Measurements from ENCODE around the gene C16orf96. TPM values are rescaled to one million over a fixed set of nuclear protein-coding genes. Genes with fewer than 3 reads are reported as not detected.

Gene C16orf96
- total RNA-seq, 2 experiments from 2014 or later: 0.16 to 0.32 TPM

- intact Hi-C loops (cut with micrococcal nuclease): no loop called here
- POLR2A ChIA-PET: interaction anchor here (0.5 to 1.0 kb wide), 3 partner anchors 8 to 80 kb away, joined by 3 read pairs; partner anchors contain the start of gene NUDT16L1
Measured at GRCh38 chr16:4612977-4613635, 57.0 kb downstream of the C16orf96 start.

DNA sequence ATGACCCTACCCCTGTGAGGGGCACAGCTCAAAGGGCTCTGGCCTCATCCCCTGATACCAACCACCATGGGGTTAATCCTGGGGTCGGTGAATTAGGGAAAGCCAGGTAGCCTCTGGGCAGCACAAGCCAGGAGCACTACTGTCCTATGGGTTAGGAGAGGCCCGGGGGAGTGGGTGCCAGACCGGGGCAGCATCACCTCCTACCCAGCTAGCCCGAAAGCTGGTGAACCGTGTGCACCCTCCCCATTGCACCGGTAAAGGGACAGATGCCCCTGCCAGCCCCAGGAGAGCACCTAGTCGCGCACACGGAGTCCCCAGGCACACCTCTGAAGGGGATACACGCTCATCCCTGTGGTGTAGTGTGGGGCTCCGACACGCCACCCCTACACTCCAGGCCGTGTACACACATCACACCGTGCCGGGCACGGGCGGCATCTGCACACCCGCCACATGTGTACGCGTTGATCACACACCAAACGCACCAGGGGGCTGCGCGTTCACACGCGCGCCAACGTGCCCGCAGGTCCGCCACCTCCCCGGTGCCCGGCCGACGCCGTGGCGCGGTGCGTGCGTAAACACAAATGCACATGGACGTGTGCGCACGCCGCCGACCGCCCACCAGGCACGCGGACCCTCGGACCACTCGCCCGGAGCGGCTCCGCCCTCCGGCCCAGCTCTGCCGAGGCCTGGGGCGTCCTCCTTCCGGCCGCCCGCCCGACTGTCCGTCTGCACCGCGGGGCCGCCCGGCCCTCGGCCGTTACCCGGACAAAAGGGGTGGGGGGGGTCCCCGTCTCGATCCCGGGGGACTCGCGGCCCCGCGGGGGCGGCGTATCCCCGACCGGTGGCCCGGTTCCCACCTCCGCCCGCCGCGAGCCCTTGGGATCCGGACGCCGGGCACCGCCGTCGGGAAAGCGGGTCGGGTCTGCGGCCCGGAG lies 57.8 kb downstream of the C16orf96 start:
- H3K27me3 Mint-ChIP-seq: no peaks in the 10 kb centered on the region
- DNase-seq (peak; percentile 51), ATAC-seq (no peak)
- intact Hi-C loops (cut with micrococcal nuclease): no loop called here
- ChIA-PET CTCF (interaction anchor here (1.0 to 3.1 kb wide), 2 partner anchors 10 to 56 kb away, joined by 3 to 16 read pairs; partner anchors contain the start of gene MGRN1), POLR2A (interaction anchor here (0.5 kb wide), 1 partner anchor 9 kb away, joined by 3 read pairs; no protein-coding TSS in a partner anchor)
- H3K4me3 Mint-ChIP-seq: peak overlapping the region; percentile 77
- no peaks in the 10 kb centered on the region for H3K9me3 Mint-ChIP-seq
- H3K36me3 Mint-ChIP-seq (ENCODE audit: low read depth): no peaks in the 10 kb centered on the region
- H3K4me1 Mint-ChIP-seq (ENCODE audit: low read depth): peaks cover 31% of the 10 kb centered on the region
- peak overlapping the region; percentile 74 for H3K27ac Mint-ChIP-seq
- no peak for TF ChIP-seq CTCF (IDR thresholded peaks at IDR 0.05)

More at GRCh38 chr16:4612977-4613635, 57.0 kb downstream of the C16orf96 start:
- Mint-ChIP-seq H3K27ac (no peak overlapping the region), H3K9me3 (no peaks in the 10 kb centered on the region), H3K4me1 (ENCODE audit: low read depth) (peaks cover 25% of the 10 kb centered on the region), H3K27me3 (no peaks in the 10 kb centered on the region), H3K36me3 (ENCODE audit: low read depth) (no peaks in the 10 kb centered on the region), H3K4me3 (peak overlapping the region; percentile 77)
- ATAC-seq: no peak
- TF ChIP-seq CTCF (IDR thresholded peaks at IDR 0.05): no peak
- CTCF ChIA-PET: interaction anchor here (1.0 to 3.1 kb wide), 2 partner anchors 11 to 57 kb away, joined by 3 to 16 read pairs; partner anchors contain the start of gene MGRN1
- DNase-seq: no peak

GRCh38 chr16:4614571-4615383 lies 58.6 kb downstream of the C16orf96 start, which contains the start of gene UBALD1:
Gene UBALD1, minus strand, starts transcription at chr16:4614888. Its CDS starts 91 bp downstream, at chr16:4614797.
- intact Hi-C loops (cut with micrococcal nuclease): no loop called here
- no peaks in the 10 kb centered on the region for H3K9me3 Mint-ChIP-seq
- H3K4me1 Mint-ChIP-seq (ENCODE audit: low read depth): peaks cover 34% of the 10 kb centered on the region
- H3K36me3 Mint-ChIP-seq (ENCODE audit: low read depth): no peaks in the 10 kb centered on the region
- peak within 1 kb of the TSS; percentile 82 for H3K4me3 Mint-ChIP-seq
- H3K27ac Mint-ChIP-seq: peak within 1 kb of the TSS; percentile 95
- TF ChIP-seq CTCF (IDR thresholded peaks at IDR 0.05): no peak
- no peaks in the 10 kb centered on the region for H3K27me3 Mint-ChIP-seq
- ChIA-PET POLR2A (interaction anchor here (1.2 to 2.5 kb wide), 3 partner anchors 11 to 289 kb away, joined by 3 to 16 read pairs (median 4); partner anchors contain the start of gene MGRN1), CTCF (interaction anchor here (1.6 to 3.1 kb wide), 2 partner anchors 9 to 76 kb away, joined by 3 to 16 read pairs; partner anchors contain the start of genes CDIP1 and MGRN1)
- ATAC-seq: peak; percentile 60
- DNase-seq: peak; percentile 89

- Mint-ChIP-seq H3K4me3 (peak overlapping the region; percentile 82), H3K9me3 (no peaks in the 10 kb centered on the region), H3K36me3 (ENCODE audit: low read depth) (no peaks in the 10 kb centered on the region), H3K27ac (peak overlapping the region; percentile 95), H3K27me3 (no peaks in the 10 kb centered on the region), H3K4me1 (ENCODE audit: low read depth) (peaks cover 34% of the 10 kb centered on the region)
- ATAC-seq: peak; percentile 22
- intact Hi-C loops (cut with micrococcal nuclease): no loop called here
- ChIA-PET CTCF (interaction anchor here (0.9 to 2.6 kb wide), 4 partner anchors 10 to 109 kb away, joined by 3 to 23 read pairs (median 8); partner anchors contain the start of genes CDIP1 and MGRN1), POLR2A (interaction anchor here (1.2 to 2.5 kb wide), 5 partner anchors 10 to 290 kb away, joined by 3 to 16 read pairs (median 5); partner anchors contain the start of gene MGRN1)
- no peak for TF ChIP-seq CTCF (IDR thresholded peaks at IDR 0.05)
- peak; percentile 19 for DNase-seq
Measured at GRCh38 chr16:4615384-4616046, 59.4 kb downstream of the C16orf96 start.
